ENCODE data around the gene NIF3L1. TPM values are rescaled to one million over a fixed set of nuclear protein-coding genes. Genes with fewer than 3 reads are reported as not detected.

Gene NIF3L1
- total RNA-seq, 1 experiment from 2014 or later: 55.4 TPM

DNA sequence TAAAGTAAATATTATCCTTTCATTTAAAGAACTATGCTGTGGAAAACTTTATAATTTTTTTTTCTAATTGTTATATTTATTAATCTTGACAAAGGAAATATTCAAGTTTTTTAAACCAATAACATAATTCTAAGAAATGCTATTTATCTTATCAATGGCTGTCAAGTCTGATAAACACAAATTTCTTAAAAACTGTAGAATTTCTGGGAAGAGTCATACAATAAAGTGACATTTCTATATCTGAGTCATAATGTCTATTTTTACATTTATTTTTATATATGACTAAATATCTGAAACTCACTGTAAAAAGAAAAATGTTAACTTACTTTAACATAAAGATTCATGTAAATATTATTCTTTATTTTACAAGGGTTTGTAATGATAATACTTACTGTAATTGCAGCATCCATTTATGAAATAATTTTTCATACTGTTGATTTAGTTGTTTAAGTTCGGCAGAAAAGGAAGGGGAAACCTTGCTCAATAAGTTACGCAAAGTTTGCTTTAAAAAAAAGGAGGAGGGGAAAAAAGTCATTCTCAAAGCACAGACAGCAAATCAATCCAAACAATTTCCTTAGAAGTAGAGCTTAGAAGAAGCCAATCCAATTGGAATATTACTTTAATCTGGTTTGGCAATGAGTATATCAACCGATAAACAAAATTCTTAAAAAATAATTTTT lies 41.9 kb downstream of the NIF3L1 start:
- H3K56ac ChIP-seq (ENCODE audit: insufficient read length, low read depth, low read length): no peak overlapping the region
- H3K23me2 ChIP-seq (ENCODE audit: insufficient read length, low read depth, low read length, poor library complexity, severe bottlenecking): no peaks in the 10 kb centered on the region
- H3K27me3 ChIP-seq (ENCODE audit: insufficient read depth, low read length): no peaks in the 10 kb centered on the region
- Mint-ChIP-seq H3K4me1 (no peaks in the 10 kb centered on the region), H3K27me3 (ENCODE audit: low read depth) (no peaks in the 10 kb centered on the region), H3K36me3 (ENCODE audit: insufficient read depth in 1 of 3, low read depth in 3 of 3) (peaks cover 22 to 55% (median 42%) of the 10 kb centered on the region in 3 experiments; a peak in 6 of 7 replicates), H3K27ac (no peak overlapping the region), H3K4me3 (no peak overlapping the region), H3K9me3 (no peaks in the 10 kb centered on the region)
- H4K5ac ChIP-seq (ENCODE audit: insufficient read length, low read depth, low read length): no peak overlapping the region
- no peaks in the 10 kb centered on the region for H4K20me1 ChIP-seq (ENCODE audit: control insufficient read depth, insufficient read depth, insufficient read length)
- H2BK12ac ChIP-seq (ENCODE audit: insufficient read length, low read depth, low read length): no peak overlapping the region
- no peaks in the 10 kb centered on the region for H3K79me2 ChIP-seq (ENCODE audit: insufficient read depth, low read length)
- no CpG with 5 or more reads among the region's 3 CpGs for WGBS (ENCODE audit: extremely low coverage, insufficient read length, low lambda C conversion rate)
- no peak overlapping the region for H2AK5ac ChIP-seq (ENCODE audit: insufficient read length, low read length)
- DNase-seq: no peak
- H3K9ac ChIP-seq (ENCODE audit: extremely low read depth, insufficient read length, low read length): no peak overlapping the region
- H2BK20ac ChIP-seq (ENCODE audit: low read depth, low read length, poor library complexity, severe bottlenecking): no peak overlapping the region
- no peak overlapping the region for H3K23ac ChIP-seq (ENCODE audit: insufficient read length, low read depth, low read length)
- H3K18ac ChIP-seq (ENCODE audit: insufficient read length, low read depth, low read length): no peak overlapping the region
- no peak overlapping the region for H2BK5ac ChIP-seq (ENCODE audit: insufficient read length, low read length)
- H2BK15ac ChIP-seq (ENCODE audit: low read depth, low read length): no peak overlapping the region
- H3K9me3 ChIP-seq (ENCODE audit: control insufficient read depth, low read depth, low read length): no peaks in the 10 kb centered on the region
- H3K4me1 ChIP-seq (ENCODE audit: insufficient read depth, low read length): no peaks in the 10 kb centered on the region
- H3K4me2 ChIP-seq (ENCODE audit: insufficient read depth, insufficient read length, low read length): no peak overlapping the region
- no peak overlapping the region for H3K4ac ChIP-seq (ENCODE audit: low read depth, low read length)
- no peak overlapping the region for H4K8ac ChIP-seq (replicated peaks; ENCODE audit: insufficient read length, low read depth, low read length)
- TF ChIP-seq, protein P1, sequence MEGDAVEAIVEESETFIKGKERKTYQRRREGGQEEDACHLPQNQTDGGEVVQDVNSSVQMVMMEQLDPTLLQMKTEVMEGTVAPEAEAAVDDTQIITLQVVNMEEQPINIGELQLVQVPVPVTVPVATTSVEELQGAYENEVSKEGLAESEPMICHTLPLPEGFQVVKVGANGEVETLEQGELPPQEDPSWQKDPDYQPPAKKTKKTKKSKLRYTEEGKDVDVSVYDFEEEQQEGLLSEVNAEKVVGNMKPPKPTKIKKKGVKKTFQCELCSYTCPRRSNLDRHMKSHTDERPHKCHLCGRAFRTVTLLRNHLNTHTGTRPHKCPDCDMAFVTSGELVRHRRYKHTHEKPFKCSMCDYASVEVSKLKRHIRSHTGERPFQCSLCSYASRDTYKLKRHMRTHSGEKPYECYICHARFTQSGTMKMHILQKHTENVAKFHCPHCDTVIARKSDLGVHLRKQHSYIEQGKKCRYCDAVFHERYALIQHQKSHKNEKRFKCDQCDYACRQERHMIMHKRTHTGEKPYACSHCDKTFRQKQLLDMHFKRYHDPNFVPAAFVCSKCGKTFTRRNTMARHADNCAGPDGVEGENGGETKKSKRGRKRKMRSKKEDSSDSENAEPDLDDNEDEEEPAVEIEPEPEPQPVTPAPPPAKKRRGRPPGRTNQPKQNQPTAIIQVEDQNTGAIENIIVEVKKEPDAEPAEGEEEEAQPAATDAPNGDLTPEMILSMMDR (conservative IDR thresholded peaks at IDR 0.05): no peak
- no peak overlapping the region for H3K27ac ChIP-seq (ENCODE audit: insufficient read length, low read depth, low read length)
- H3K79me1 ChIP-seq (ENCODE audit: insufficient read depth, low read depth, low read length, poor library complexity, severe bottlenecking): no peaks in the 10 kb centered on the region
- H3K14ac ChIP-seq (ENCODE audit: insufficient read depth, low read length): no peak overlapping the region
- no peak overlapping the region for H3T11ph ChIP-seq (ENCODE audit: low read length)
- H2BK120ac ChIP-seq (ENCODE audit: low read depth, low read length, poor library complexity, severe bottlenecking): no peak overlapping the region
- no peak overlapping the region for H4K91ac ChIP-seq (ENCODE audit: insufficient read length, low read depth, low read length)
- H2AFZ ChIP-seq (ENCODE audit: low read length): no peak overlapping the region

Measured in H9 (cell line).